Fibroblast of the aortic adventitia (primary cell): ENCODE results near the gene MAP2K4. TPM values are rescaled to one million over a fixed set of nuclear protein-coding genes. Genes with fewer than 3 reads are reported as not detected.

ENCODE experiments used
- DNase-seq: peaks from one replicate; pipeline ENCODE4 v3.0.0-alpha.2; 2010; ENCODE audit warnings: low read depth
- H3K4me3 ChIP-seq: 2 replicates; pipeline ENCODE4 v1.5.1; 2011; ENCODE audit warnings: low read depth, mild to moderate bottlenecking, control low read depth, low read length, moderate library complexity
- total RNA-seq: library from RNA; depleted of rRNA; stranded (reverse); fragments of >200 nt; gene quantifications from 2 replicates; pipeline ENCODE4 v1.2.3, GENCODE V29; 2012; ENCODE audit warnings: low replicate concordance
- TF ChIP-seq, protein P1 (sequence below): IDR thresholded peaks from 2 replicates; pipeline ENCODE4 v1.5.1; 2011; ENCODE audit warnings: mild to moderate bottlenecking, low read length, control low read depth, inconsistent platforms; ENCODE audit not compliant: insufficient read depth

MAP2K4 gene
- total RNA-seq, 1 donor: 26.5 TPM

DNA sequence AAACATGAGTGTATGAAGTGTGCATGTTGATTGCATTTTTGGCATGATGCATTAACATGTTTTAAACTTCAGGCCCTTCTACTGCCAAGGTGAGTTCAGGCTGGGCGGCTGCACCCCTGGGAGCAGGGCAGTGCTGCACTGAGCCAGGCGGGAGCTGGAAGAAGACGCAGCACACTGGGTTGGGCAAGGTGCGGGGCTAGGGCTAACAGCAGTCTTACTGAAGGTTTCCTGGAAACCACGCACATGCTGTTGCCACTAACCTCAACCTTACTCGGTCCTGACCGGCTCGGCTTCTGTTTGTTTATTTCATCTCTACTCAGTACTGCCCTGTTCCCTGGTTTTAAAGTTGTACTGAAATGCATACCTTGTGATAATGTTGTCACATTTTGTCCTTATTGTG is 61.0 kb downstream of the MAP2K4 start:
- no peak for DNase-seq
- no peak overlapping the region for H3K4me3 ChIP-seq
- TF ChIP-seq, protein P1, sequence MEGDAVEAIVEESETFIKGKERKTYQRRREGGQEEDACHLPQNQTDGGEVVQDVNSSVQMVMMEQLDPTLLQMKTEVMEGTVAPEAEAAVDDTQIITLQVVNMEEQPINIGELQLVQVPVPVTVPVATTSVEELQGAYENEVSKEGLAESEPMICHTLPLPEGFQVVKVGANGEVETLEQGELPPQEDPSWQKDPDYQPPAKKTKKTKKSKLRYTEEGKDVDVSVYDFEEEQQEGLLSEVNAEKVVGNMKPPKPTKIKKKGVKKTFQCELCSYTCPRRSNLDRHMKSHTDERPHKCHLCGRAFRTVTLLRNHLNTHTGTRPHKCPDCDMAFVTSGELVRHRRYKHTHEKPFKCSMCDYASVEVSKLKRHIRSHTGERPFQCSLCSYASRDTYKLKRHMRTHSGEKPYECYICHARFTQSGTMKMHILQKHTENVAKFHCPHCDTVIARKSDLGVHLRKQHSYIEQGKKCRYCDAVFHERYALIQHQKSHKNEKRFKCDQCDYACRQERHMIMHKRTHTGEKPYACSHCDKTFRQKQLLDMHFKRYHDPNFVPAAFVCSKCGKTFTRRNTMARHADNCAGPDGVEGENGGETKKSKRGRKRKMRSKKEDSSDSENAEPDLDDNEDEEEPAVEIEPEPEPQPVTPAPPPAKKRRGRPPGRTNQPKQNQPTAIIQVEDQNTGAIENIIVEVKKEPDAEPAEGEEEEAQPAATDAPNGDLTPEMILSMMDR: no peak

DNA sequence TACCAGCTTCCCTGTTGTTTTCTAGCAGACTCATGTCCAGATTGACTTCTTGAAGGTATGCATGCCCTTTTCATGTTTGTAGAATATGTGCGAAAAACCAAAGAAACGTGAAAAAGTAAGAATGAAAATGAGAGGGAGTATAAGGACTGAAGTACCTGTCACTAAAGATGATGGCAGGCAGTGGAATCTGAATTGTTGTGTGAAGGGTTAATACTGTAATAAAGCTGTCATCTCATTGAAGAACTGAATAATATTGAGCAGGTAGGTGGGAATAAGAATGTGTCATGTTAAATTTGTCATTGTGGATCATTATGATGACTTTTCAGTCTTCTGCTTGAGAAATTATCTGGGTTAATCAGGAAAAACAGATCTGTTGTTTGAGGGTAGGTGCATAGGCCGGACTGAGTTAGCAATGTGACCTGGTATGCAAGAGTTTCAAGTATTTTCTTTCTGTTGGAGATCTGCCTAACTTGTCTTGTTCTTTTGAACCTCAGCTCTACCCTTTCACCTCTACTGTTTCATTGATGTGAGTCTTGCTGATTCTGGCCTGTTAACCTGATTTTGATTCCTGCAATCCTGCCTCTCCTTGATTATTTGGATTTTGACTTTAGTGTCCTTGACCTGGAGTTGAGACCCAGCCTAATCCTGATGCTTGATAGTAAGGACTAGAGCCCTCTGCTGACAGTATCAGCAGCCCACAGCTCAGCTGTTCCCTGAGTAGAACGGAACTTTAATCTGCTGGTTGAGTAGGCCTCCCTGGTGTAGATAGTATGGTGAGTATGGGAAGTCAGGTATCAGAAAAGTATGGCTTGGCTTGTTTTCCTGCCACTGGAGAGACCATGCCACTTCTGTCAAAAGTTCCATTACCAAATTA is 64.6 kb downstream of the MAP2K4 start:
- H3K4me3 ChIP-seq: no peak overlapping the region
- no peak for DNase-seq
- TF ChIP-seq, protein P1: no peak

DNA sequence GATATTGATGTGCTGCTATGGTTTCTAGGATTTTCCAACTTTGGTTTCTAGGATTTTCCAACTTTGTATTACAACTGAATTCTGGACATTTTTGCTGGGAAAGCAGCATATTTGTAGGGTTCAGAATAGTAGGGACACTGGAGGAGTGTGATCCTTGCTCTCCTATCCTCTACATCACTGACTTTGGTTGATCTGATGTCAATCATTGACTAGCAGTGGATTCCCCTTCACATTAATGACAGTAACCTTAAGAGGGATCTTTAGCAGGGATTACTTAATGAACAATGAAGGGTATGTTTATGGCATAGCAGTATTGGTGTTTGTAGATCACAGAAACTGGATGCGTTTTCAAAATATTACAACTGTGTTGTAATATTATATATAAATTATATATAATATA is 67.4 kb downstream of the MAP2K4 start:
- DNase-seq: no peak
- H3K4me3 ChIP-seq: no peak overlapping the region
- TF ChIP-seq, protein P1: no peak

DNA sequence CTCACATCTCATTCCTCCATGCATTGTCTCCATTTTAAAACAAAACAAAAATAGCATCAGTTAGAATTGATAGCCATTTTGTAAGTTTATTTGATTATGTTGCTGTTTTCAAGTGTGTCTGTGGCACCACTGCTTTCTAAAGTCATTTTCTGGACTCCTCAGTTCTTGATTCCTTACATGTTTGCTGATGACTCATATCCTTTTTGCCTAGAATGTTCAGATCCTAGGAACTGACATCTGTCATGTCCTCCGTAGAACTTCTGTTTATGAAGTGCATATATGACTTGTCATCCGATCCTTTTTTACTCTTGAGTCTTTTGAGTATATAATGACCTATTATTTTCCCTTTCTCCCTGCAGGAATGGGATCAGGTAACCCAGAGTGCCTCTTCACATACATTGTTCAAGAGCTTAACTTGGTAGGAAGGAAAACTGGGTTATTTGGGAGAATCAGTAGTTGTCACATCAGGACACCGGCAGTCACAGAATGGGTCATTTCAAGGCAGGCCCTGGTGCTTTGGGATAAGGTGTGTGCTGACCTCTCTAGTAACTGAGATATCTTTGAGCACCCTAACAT is 69.2 kb downstream of the MAP2K4 start:
- TF ChIP-seq, protein P1: no peak
- H3K4me3 ChIP-seq: no peak overlapping the region
- peak; percentile 16 for DNase-seq

DNA sequence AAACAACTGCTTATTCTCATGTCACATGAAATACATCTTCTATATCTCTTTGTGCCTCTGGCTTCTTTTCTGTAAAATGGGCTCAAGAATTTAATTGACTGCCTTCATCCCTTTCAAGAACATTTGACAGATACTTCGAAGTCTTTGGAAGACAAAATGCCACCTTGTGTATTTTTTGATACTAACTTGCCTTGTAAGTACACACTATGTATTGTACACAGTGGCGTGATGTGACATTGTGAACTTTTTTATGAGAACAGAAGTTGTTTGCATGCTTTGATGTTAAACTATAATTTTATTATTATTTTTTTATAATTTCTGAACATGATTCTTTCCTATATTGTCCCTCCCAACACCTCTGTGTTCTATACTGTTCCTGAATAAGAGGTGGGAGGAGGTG is 73.7 kb downstream of the MAP2K4 start:
- no peak overlapping the region for H3K4me3 ChIP-seq
- DNase-seq: no peak
- TF ChIP-seq, protein P1: no peak

DNA sequence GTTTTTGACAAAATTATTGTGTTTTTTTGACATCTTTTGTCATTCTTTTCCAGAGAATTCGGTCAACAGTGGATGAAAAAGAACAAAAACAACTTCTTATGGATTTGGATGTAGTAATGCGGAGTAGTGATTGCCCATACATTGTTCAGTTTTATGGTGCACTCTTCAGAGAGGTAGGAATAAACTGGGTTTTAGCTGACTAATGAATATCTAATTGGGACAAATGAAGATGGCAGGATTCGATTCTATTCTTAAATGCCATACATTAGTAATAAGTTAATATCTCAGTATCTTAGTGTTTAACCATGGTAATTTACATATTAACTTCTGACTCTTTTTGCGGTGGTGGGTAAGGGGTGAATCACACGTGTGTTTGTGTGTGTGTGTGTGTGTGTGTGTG is 74.8 kb downstream of the MAP2K4 start:
- no peak overlapping the region for H3K4me3 ChIP-seq
- TF ChIP-seq, protein P1: no peak
- no peak for DNase-seq
